Retinal pigment epithelial cell (primary cell): ENCODE measurements around the gene EGFR.

ENCODE experiments used
- DNase-seq: peaks from one replicate; pipeline ENCODE4 v3.0.0-alpha.2; 2010; ENCODE audit warnings: low read depth
- H3K4me3 ChIP-seq: 2 replicates; pipeline ENCODE4 v1.5.1; 2011; ENCODE audit warnings: mild to moderate bottlenecking, low read length, control low read depth, moderate library complexity
- TF ChIP-seq, protein P1 (sequence below): conservative IDR thresholded peaks from 2 replicates; pipeline ENCODE4 v1.5.1; 2011; ENCODE audit warnings: low read depth, low read length, control low read depth, inconsistent platforms

EGFR gene

DNA sequence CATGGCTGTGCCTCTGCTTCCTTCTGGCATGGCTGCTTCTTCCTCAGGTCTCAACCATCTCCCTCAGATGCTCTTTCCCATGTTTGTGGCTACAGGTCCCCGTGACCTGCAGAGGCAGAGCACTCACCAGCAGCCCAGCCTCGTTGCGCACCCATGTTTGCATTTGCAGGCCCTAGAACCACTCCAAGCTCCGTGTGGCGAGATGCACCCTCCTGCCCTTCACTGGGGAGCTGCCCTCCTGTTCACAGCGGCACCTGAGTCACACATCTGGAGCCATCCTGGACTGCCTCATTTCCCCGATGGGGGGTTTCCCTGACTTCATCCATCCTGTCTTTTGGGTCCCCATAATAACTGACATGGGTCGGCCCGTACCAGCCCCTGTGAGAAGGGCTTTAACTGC is 35.9 kb downstream of the EGFR start:
- TF ChIP-seq, protein P1, sequence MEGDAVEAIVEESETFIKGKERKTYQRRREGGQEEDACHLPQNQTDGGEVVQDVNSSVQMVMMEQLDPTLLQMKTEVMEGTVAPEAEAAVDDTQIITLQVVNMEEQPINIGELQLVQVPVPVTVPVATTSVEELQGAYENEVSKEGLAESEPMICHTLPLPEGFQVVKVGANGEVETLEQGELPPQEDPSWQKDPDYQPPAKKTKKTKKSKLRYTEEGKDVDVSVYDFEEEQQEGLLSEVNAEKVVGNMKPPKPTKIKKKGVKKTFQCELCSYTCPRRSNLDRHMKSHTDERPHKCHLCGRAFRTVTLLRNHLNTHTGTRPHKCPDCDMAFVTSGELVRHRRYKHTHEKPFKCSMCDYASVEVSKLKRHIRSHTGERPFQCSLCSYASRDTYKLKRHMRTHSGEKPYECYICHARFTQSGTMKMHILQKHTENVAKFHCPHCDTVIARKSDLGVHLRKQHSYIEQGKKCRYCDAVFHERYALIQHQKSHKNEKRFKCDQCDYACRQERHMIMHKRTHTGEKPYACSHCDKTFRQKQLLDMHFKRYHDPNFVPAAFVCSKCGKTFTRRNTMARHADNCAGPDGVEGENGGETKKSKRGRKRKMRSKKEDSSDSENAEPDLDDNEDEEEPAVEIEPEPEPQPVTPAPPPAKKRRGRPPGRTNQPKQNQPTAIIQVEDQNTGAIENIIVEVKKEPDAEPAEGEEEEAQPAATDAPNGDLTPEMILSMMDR = no peak
- DNase-seq = no peak
- H3K4me3 ChIP-seq = no peak overlapping the region

DNA sequence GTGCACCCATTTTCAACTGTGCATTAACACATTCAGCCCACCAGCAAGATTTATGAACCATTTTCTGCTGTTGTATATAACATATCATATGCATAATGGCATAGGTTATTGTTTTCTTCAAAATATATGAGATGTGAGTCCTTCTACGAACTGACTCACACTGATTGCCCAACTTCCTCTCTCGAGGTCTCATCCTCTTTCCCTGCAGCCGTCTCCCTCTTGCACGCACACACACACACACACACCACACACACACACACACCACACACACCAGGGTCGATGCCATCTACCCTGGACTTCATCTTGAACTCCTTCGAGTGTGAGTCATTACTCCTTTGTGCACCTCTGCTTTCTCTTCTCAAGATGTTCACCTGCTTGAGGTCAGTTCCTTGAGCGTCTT is 36.7 kb downstream of the EGFR start:
- H3K4me3 ChIP-seq = no peak overlapping the region
- TF ChIP-seq, protein P1 = no peak
- DNase-seq = no peak

DNA sequence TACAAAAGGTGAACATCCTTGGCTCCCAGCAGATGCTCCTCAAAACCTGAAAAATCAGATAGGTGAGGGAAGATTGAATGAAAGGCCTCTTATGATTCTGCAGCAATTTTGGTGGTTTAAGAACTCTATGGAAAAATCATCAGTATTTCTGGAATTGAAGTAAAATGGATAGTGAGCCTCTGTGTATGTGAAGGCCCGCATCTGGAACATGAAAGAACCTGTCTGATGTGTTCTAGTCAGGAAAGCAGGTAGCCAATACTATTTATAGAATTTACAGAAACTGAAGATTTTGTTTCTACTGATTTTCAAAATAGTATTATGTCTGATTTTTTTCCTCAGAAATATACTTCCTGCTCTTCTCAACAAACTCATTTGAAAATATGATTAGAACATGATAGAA is 37.3 kb downstream of the EGFR start:
- H3K4me3 ChIP-seq = no peak overlapping the region
- no peak for DNase-seq
- TF ChIP-seq, protein P1 = no peak

DNA sequence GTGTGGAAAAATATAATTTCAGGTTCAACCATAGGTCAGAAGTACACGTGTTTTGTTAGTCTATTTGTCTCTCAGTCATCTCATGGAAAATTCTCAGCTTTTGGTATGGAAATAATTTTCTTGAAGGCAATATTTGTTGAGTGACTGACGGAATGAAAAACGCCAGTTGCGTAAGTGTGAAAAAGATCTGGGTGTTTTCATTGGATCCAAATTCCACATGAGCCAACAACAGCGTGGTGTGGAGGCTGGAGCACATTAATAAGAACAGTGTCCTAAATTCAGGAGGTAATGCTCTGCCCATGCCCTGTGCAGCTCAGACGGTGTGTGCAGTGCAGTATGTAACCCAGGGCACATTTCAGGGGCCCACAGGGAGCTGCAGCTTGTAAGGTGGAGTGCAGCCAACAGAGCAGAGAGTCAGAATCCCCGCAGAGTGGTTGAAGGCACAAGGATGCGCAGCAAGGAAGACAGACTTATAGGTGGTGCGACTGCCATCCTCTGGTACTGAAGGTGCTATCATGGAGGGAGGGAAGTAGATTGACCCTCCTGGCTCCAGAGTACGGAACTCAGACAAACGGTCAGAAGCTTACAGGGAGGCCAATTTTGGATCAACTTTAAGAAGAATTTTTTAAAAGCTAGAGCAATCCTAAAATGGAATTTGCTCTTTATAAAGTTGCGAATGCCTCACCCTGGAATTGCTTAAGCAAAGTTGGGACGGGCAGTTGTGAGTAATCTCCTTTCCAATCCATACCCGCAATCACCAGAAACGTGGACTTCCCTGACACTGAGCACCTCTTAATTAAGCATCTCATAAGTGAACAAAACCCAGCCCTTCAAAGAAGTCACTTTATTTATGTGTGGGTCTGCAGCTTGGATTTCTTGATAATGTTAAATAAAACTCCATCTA is 38.0 kb downstream of the EGFR start:
- TF ChIP-seq, protein P1 = no peak
- DNase-seq = no peak
- H3K4me3 ChIP-seq = no peak overlapping the region

DNA sequence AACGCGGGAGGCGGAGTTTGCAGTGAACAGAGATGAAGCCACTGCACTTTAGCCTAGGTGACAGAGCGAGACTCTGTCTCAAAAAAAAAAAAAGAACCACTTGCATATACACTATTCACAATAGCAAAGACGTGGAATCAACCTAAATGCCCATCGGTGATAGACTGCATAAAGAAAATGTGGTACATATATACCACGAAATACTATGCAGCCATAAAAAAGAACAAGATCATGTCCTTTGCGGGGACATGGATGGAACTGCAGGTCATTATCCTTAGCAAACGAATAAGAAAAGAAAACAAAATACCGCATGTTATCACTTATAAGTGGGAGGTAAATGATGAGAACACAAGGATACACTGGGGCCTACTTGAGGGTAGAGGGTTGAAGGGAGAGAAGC is 39.5 kb downstream of the EGFR start:
- DNase-seq = no peak
- TF ChIP-seq, protein P1 = no peak
- H3K4me3 ChIP-seq = no peak overlapping the region

DNA sequence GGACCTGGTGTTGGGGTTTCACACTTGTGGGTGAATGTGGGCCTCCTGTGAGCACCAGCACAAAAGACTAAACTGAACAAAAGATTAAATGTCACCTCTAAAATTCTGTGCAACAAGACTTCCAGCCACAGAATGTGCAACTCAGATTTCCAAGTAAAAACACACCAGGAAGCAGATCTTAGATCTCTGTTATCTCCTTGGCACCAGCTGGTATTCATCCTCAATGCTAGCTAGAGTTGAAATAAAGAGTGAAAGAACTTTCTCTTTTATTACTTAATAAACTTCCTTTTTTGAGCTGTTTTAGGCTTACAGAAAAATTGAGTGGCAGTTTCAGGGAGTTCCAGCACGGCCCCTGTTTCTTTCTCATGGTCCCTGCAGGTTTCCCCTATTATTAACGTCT is 40.2 kb downstream of the EGFR start:
- no peak for DNase-seq
- H3K4me3 ChIP-seq = no peak overlapping the region
- TF ChIP-seq, protein P1 = no peak

DNA sequence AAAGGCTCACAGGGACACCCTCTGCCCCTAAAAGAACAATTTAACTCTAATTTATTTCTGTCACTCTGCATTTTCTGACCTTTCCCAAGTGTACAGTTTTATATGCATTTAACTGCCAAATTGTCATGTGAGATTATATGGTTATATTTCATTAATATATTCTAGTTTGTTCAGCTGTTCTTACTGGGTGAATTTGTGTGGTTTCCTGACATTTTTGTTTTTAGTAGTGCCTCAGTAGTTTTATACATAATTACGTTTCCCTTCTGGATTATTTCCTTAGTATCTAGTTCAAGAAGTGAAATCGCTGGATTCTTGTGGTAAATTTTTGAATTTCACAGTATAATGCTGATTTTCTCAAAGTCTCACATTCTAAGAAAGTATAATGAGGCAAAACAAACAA is 41.3 kb downstream of the EGFR start:
- TF ChIP-seq, protein P1 = no peak
- no peak for DNase-seq
- H3K4me3 ChIP-seq = no peak overlapping the region
